ENCODE measurements around the gene PDXK.

Gene PDXK

DNA sequence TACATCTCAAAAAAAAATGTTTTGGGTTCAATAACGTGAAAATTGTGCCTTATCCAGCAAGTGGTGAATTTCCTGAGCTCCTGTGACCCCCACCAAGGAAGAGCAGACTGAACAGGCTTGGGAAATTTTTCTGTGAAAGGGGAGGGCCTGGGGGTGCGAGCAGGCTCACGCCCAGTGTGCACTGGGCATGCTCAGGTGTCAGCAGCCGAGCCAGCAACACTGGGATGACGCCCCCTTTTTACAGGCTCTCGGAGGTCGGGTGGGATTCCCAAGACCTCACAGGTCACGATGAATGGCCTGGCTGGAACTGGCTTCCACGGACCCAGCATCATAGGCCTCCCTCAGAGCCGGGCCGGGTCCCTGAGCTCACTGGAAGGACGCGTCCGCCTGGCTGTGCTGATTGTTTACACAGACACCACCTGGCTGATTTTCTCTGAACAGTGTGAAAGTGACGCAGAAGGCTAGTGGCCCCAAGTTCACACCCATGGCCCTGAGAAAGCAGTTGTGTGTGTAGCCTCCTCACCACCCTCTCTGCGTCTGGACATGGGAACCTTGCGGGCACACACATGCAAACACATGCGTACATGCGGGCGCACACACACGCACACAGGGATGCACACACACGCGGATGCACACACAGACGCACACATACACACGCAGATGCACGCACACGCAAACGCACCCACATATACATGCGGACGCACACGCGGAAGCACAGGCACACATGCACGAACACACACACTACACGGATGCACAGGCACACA is 48.0 kb downstream of the PDXK start:
- Mint-ChIP-seq H3K4me1 (peaks cover 9% of the 10 kb centered on the region), H3K9me3 (no peaks in the 10 kb centered on the region), H3K27ac (no peak overlapping the region), H3K36me3 (peaks cover 4% of the 10 kb centered on the region), H3K27me3 (peaks cover 4% of the 10 kb centered on the region), H3K4me3 (no peak overlapping the region)
- ATAC-seq (ENCODE audit: low read depth) (no peak), DNase-seq (ENCODE audit: low spot score in 2 of 2) (no peak)

DNA sequence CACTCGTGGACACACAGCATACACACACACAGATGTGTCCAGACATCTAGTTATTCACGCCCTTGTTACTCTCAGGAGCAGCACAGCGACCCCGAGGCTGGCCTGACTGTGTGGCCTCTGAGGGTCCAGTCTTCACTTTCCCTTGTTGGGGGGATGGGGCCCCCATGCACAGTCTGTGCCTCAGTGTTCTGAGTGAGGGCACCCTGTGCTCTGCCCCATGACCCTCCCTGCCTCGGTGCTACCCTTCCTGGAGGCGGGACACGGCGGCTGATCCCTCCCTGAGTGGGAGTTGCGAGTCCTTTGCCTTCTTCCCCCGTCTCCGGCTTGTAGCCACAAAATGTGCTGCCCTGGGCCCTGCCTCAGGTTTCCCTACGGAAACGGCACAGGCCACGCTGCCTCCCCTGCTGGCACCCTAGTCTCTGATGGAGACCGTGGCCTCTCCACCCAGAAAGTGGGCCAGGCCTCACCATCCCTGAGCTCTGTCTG is 48.6 kb downstream of the PDXK start:
- ATAC-seq (ENCODE audit: low read depth) (no peak), DNase-seq (ENCODE audit: low spot score in 2 of 2) (no peak)
- Mint-ChIP-seq H3K27ac (no peak overlapping the region), H3K4me3 (no peak overlapping the region), H3K36me3 (peaks cover 4% of the 10 kb centered on the region), H3K27me3 (peaks cover 4% of the 10 kb centered on the region), H3K4me1 (peaks cover 9% of the 10 kb centered on the region), H3K9me3 (no peaks in the 10 kb centered on the region)

DNA sequence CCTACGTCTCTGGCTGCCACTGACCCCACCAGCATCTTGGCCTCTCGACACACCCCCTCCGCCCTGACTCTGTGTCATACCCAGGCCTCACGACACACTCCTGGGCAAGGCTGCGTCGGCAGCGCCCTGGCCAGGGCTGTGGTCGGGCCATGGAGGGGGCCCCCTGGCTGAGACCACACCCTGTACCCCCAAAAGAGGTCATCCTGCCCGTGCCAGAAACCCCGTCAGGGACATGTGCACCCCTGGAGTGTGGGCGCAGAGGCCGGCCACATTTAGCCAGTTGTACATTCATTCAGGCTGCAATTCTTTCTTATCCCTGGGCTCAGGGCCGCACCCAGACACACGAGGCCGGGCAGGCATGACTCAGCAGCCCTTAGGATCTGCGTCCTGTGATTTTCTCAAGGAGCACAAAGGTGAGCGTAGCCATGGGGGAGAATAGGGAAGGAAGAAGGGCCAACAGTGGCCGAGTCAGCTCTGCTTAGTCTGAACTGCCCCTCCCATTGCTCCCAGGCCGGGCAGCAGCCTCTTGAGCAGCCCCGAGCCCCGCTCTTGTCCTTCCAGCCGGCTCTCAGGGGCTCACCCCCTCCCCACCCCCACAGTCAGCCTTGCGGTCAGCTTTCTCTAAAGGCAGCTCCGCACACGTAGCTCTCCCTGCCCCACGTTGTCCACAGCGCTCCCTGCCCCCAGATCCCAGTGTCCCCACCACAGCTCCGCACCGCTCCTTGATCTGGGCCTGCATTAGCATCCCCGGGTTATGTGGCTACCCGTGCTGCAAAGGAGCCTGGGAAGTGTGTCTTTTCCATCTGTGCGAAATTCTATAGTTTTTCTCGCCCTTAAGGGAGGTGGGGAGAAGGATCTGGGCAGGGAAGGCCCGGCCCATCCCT is 49.3 kb downstream of the PDXK start:
- no peak for ATAC-seq (ENCODE audit: low read depth)
- Mint-ChIP-seq H3K4me3 (no peak overlapping the region), H3K4me1 (peaks cover 9% of the 10 kb centered on the region), H3K27ac (no peak overlapping the region), H3K27me3 (peaks cover 4% of the 10 kb centered on the region), H3K9me3 (no peaks in the 10 kb centered on the region), H3K36me3 (peaks cover 4% of the 10 kb centered on the region)
- no peak for DNase-seq (ENCODE audit: low spot score in 2 of 2)

DNA sequence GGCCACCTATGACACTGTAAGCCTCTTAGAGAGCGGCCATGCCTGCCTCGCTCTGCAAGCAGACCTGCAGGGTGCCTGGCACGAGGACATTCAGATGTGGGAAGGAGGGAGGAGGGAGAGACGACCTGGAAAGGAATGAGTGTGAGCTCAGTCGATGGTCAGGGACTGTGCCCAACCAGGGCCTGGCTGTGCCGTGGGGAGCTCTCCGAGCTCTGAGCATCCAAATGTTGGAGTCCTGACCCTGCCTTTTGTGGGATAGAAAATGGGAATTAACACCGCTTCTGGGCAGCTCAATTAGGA is 49.9 kb downstream of the PDXK start:
- no peak overlapping the region for H3K4me3 Mint-ChIP-seq
- H3K27ac Mint-ChIP-seq = no peak overlapping the region
- peaks cover 4% of the 10 kb centered on the region for H3K27me3 Mint-ChIP-seq
- no peaks in the 10 kb centered on the region for H3K9me3 Mint-ChIP-seq
- no peak for ATAC-seq (ENCODE audit: low read depth)
- no peak for DNase-seq (ENCODE audit: low spot score in 2 of 2)
- H3K4me1 Mint-ChIP-seq = peaks cover 9% of the 10 kb centered on the region
- peaks cover 9% of the 10 kb centered on the region for H3K36me3 Mint-ChIP-seq

DNA sequence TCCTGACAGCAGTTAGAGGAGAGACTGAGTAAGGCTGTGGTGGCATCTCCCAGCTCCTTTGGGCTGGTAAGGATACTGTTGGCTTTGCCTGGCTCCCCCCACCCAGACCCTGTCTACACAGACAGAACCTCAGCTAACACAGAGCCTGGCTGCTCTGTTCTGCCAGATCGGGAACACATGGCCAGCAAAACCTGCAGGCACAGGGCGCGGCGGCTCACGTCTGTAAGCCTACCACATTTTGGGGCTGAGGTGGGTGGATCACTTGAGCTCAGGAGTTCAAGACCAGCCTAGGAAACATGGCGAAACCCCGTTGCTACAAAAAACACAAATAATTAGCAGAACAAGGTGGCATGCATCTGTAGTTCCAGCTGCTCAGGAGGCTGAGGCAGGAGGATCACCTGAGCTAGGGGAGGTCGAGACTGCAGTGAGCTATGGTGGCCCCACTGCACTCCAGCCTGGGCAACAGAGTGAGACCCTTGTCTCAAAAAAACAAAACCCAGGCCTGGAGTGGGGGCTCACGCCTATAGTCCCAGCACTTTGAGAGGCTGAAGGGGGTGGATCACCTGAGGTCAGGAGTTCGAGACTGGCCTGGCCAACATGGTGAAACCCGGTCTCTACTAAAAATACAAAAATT is 50.5 kb downstream of the PDXK start:
- Mint-ChIP-seq H3K4me1 (peaks cover 9% of the 10 kb centered on the region), H3K9me3 (no peaks in the 10 kb centered on the region), H3K27me3 (peaks cover 4% of the 10 kb centered on the region), H3K36me3 (peaks cover 13% of the 10 kb centered on the region), H3K4me3 (no peak overlapping the region), H3K27ac (peak overlapping the region; percentile 12)
- ATAC-seq (ENCODE audit: low read depth) = no peak
- no peak for DNase-seq (ENCODE audit: low spot score in 2 of 2)

DNA sequence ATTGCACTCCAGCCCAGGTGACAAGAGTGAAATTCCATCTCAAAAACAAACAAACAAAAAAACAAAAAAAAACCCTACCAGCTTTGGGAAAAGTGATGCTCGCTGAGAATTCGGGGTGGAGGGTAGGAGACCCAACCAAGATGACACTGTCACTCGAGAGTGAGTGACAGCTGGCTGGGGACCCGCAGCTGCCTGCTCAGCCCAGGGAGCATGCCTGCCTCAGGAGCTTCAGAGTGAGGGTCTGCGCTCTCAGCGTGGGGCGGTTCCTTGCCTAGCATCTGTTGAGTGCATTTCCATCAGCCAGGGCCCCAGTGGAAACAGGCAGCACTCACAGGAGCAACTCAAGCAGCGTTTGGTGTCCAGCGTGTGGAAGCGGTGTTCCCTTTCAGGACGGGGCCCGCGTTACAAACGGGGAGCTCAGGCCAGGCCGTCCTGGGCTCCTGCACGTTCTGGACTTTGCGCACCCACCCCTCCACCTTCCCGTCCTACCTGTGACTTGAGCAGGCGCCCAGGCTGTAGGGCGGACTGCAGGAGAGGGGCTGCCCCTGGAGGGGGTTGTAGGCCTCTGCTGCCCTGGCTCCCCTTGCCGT is 51.2 kb downstream of the PDXK start:
- ATAC-seq (ENCODE audit: low read depth) = no peak
- Mint-ChIP-seq H3K4me1 (peaks cover 9% of the 10 kb centered on the region), H3K27me3 (peaks cover 4% of the 10 kb centered on the region), H3K27ac (no peak overlapping the region), H3K4me3 (no peak overlapping the region), H3K36me3 (peaks cover 13% of the 10 kb centered on the region), H3K9me3 (no peaks in the 10 kb centered on the region)
- DNase-seq (ENCODE audit: low spot score in 2 of 2) = no peak

DNA sequence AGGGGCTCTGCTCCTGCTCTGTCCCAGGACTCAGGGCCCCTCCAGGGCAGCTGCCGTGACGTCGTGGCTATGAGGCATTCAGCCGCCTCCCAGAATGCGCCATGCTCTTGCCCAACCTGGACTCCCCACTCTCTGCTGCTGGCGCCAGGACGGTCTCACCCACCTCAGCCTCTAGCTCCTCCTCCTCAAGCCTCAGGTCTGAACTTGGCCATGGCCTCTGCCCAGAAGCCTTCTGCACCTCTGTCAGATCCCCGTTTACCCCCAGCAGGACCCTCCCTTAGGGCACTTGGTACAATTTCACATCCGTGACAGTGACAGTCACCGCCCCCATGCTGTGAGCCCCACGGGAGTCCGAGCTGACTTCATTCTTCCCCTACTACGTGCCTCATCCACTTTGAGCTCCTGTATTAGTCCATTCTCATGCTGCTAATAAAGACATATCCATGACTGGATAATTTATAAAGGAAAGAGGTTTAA is 52.3 kb downstream of the PDXK start:
- Mint-ChIP-seq H3K4me3 (no peak overlapping the region), H3K27ac (peak overlapping the region; percentile 18), H3K4me1 (peaks cover 14% of the 10 kb centered on the region), H3K36me3 (peaks cover 13% of the 10 kb centered on the region), H3K9me3 (no peaks in the 10 kb centered on the region), H3K27me3 (peaks cover 4% of the 10 kb centered on the region)
- no peak for DNase-seq (ENCODE audit: low spot score in 2 of 2)
- ATAC-seq (ENCODE audit: low read depth) = no peak

DNA sequence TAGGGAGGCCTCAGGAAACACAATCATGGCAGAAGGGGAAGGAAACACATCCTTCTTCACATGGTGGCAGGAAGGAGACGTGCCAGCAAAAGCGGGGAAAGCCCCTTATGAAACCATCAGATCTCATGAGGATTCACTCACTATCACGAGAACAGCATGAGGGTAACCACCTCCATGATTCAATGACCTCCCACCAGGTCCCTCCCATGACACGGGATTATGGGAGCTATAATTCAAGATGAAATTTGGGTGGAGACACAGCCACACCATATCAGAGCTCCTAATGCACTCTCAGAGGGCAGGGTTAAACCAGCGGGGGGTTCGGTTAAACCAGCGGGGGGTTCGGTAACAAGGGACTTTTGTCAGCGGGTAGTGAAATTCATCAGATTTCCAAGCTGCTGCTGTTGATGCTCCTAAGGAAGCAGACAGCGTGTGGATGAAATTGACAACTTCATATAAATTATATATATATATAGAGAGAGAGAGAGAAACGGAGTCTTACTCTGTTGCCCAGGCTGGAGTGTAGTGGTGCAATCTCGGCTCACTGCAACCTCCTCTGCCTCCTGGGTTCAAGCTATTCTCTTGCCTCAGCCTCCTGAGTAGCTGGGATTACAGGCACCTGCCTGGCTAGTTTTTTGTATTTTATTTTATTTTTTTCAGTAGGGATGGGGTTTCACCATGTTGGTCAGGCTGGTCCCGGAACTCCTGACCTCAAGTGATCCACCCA is 52.9 kb downstream of the PDXK start:
- DNase-seq (ENCODE audit: low spot score in 2 of 2) = no peak
- no peak overlapping the region for H3K4me3 Mint-ChIP-seq
- peak overlapping the region; percentile 18 for H3K27ac Mint-ChIP-seq
- ATAC-seq (ENCODE audit: low read depth) = no peak
- no peaks in the 10 kb centered on the region for H3K9me3 Mint-ChIP-seq
- H3K27me3 Mint-ChIP-seq = peaks cover 4% of the 10 kb centered on the region
- peaks cover 13% of the 10 kb centered on the region for H3K36me3 Mint-ChIP-seq
- peaks cover 14% of the 10 kb centered on the region for H3K4me1 Mint-ChIP-seq

DNA sequence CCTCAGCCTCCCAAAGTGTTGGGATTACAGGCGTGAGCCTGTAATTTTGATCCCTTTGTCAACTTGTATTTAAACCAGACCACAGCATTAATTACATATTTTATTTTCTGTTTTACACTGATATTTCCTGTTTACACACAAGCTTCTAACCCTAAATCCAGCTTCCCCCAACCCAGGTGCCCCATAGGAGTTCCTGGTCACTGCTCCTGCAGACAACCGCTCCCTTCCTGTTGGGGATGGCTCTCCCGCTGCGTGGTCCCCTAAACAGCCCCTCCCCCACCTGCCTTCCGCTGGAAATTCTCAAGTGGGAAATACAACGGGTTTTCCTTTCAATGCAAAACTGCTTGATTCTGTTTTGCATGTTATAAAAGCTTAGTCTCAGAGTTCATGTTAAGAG is 53.5 kb downstream of the PDXK start:
- peaks cover 14% of the 10 kb centered on the region for H3K4me1 Mint-ChIP-seq
- ATAC-seq (ENCODE audit: low read depth) (no peak), DNase-seq (ENCODE audit: low spot score in 2 of 2) (no peak)
- peaks cover 4% of the 10 kb centered on the region for H3K27me3 Mint-ChIP-seq
- no peaks in the 10 kb centered on the region for H3K9me3 Mint-ChIP-seq
- peak overlapping the region; percentile 31 for H3K27ac Mint-ChIP-seq
- no peak overlapping the region for H3K4me3 Mint-ChIP-seq
- H3K36me3 Mint-ChIP-seq = peaks cover 13% of the 10 kb centered on the region

DNA sequence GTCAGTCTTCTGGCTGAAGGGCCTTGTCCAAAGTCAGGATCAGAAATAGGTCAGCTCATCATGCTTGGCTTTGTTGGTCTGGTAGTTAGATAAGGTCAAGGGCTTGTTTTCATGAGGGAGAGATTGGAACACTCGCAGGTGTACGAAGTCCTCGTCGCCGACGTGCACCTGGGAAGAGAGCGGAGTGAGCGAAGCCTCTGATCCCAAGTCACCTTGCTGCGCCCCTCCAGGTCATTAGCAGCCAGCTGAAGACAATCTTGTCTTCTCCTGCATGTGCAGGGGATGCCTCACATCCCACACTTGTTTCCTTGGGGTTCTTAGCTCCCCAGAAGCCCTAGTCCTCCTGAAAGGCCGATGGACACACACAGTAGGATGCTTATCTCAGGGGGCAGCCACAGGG is 55.2 kb downstream of the PDXK start:
- no peak overlapping the region for H3K27ac Mint-ChIP-seq
- H3K36me3 Mint-ChIP-seq = peaks cover 13% of the 10 kb centered on the region
- no peaks in the 10 kb centered on the region for H3K27me3 Mint-ChIP-seq
- DNase-seq (ENCODE audit: low spot score in 2 of 2) (no peak), ATAC-seq (ENCODE audit: low read depth) (no peak)
- no peaks in the 10 kb centered on the region for H3K9me3 Mint-ChIP-seq
- H3K4me1 Mint-ChIP-seq = peaks cover 19% of the 10 kb centered on the region
- no peak overlapping the region for H3K4me3 Mint-ChIP-seq

DNA sequence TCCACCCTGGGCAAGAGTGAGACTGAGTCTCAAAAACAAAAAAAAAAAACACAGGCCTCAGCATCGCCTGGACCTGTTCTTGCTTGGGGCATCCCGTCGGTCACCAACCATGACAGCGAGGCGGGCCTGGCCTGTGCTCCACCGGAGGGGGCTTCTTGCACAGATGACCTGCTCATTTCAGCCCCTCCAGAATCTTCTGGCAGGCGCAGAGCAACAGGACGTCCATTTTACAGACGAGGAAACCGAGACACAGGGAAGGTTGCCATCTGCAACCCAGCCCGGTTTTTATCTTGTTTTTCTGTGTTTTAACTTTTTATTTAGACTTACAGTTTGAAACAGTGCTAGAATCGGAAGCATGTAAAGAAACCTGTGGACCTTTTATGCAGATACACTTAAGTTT is 56.3 kb downstream of the PDXK start:
- H3K9me3 Mint-ChIP-seq = no peaks in the 10 kb centered on the region
- peaks cover 13% of the 10 kb centered on the region for H3K36me3 Mint-ChIP-seq
- no peak overlapping the region for H3K27ac Mint-ChIP-seq
- ATAC-seq (ENCODE audit: low read depth) (no peak), DNase-seq (ENCODE audit: low spot score in 2 of 2) (no peak)
- peaks cover 21% of the 10 kb centered on the region for H3K4me1 Mint-ChIP-seq
- H3K27me3 Mint-ChIP-seq = no peaks in the 10 kb centered on the region
- H3K4me3 Mint-ChIP-seq = peak overlapping the region; percentile 86

DNA sequence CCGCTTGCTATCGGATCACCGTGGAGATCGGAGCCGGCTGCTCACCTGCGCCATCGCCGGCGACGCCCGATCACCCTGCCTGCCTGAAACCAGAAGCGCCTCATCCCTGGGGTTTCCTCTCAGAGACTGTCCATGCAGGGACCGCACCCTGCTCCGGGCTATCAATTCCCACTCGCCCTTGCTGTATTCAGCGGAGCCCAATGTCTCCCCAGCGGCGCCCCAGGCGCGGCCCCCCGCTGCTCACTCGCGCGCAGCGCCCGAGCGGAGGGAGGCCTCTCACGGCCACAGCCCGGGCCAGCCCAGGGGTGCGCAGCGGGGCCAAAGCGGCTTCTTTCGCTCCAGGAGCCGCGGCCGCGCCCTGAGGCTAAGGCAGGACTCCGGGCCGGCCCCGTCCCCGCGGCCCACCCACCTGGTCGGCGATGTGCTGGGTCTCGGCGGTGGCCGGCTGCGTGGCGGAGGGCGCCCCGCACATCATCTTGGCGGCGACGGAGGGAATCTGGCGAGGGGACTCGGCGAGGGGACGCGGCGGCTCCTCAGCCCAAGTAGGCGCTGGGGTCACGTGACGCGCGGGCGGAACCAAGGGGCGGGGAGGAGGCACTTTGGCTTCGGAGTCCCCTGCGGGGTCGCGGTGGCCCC is 57.0 kb downstream of the PDXK start, which contains the start of gene CSTB:
CSTB (minus strand) TSS at position 514 of the 636 bp plus-strand sequence; CDS start at position 475, 39 bp downstream.
- no peaks in the 10 kb centered on the region for H3K27me3 Mint-ChIP-seq

DNA sequence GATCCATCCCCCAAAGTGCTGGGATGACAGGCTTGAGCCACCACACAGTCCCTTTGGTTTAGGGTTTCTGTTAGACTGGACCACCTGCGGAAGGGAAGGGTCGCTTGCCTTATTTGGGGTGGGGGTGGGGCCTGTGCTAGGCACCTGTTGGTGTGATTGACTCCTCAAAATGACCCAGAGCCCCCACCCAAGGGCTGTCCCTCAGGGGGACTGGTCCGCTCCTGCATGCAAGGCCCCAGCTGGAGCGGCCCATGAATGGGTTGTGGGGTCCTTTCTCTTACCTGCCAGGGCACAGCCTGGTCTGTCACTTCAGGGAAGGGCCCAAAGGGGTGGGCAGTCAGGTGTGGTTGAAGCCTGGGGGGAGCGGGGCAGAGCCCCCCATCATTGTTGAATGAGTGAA is 59.0 kb downstream of the PDXK start:
- Mint-ChIP-seq H3K4me3 (no peak overlapping the region), H3K36me3 (peaks cover 11% of the 10 kb centered on the region), H3K9me3 (no peaks in the 10 kb centered on the region), H3K27ac (no peak overlapping the region), H3K27me3 (no peaks in the 10 kb centered on the region), H3K4me1 (peaks cover 14% of the 10 kb centered on the region)
- no peak for DNase-seq (ENCODE audit: low spot score in 2 of 2)
- ATAC-seq (ENCODE audit: low read depth) = no peak

More for the DNA sequence above, 57.0 kb downstream of the PDXK start, which contains the start of gene CSTB:
- peak; percentile 80 for ATAC-seq (ENCODE audit: low read depth)
- Mint-ChIP-seq H3K4me1 (peaks cover 21% of the 10 kb centered on the region), H3K9me3 (no peaks in the 10 kb centered on the region), H3K36me3 (peaks cover 13% of the 10 kb centered on the region), H3K27ac (peak within 1 kb of the TSS; percentile 67), H3K4me3 (peak within 1 kb of the TSS; percentile 86)
- peak; percentile 66 to 89 for DNase-seq (ENCODE audit: low spot score in 2 of 2)

All from memory B cell (primary cell).